Spinal cord (tissue), 10 donors: ENCODE measurements around the gene SLC35D3. TPM values are rescaled to one million over a fixed set of nuclear protein-coding genes. Genes with fewer than 3 reads are reported as not detected.
"Not testable (repeated sequence)": the region's sequence is repeated elsewhere in the genome, so short reads cannot be mapped to it uniquely, and the experiment has no call there.

Experiments used
- DNase-seq, 6 donors: peaks; one replicate each; pipeline versions ENCODE4 v3.0.0 to v3.0.0-alpha.2; 2013 to 2015; ENCODE audit warnings: low spot score in 6 of 6, low read depth in 4 of 6
- H3K27ac ChIP-seq: one replicate; pipeline ENCODE4 v1.5.1; 2013; ENCODE audit warnings: low read depth, low read length, control low read depth
- H3K27me3 ChIP-seq: one replicate; pipeline ENCODE4 v1.6.1; 2013; ENCODE audit warnings: low read length; ENCODE audit not compliant: control insufficient read depth, insufficient read depth
- H3K36me3 ChIP-seq: one replicate; pipeline ENCODE4 v1.6.1; 2013; ENCODE audit warnings: low read length; ENCODE audit not compliant: control insufficient read depth, insufficient read depth
- H3K4me1 ChIP-seq: one replicate; pipeline ENCODE4 v1.6.1; 2013; ENCODE audit warnings: low read length; ENCODE audit not compliant: control insufficient read depth, insufficient read depth
- H3K4me3 ChIP-seq: one replicate; pipeline ENCODE4 v1.5.1; 2013; ENCODE audit warnings: low read depth, low read length, control low read depth
- H3K9me3 ChIP-seq: one replicate; pipeline ENCODE4 v1.6.1; 2013; ENCODE audit warnings: low read length; ENCODE audit not compliant: control insufficient read depth, insufficient read depth
- WGBS: methylation state at CpG from one replicate; pipeline ENCODE4 v1.1.5; 2013; ENCODE audit warnings: missing lambda C conversion rate; ENCODE audit not compliant: insufficient coverage; 5-methylcytosine and 5-hydroxymethylcytosine counted together
- polyA plus RNA-seq, 2 donors: library from polyadenylated mRNA; unstranded; fragments of 120-200 nt; gene quantifications; one replicate each; pipeline ENCODE4 v1.2.1, GENCODE V29; 2013; ENCODE audit not compliant: insufficient read length in 2 of 2
- total RNA-seq, 2 donors: library from RNA; depleted of rRNA in 1 of 2; stranded (reverse); fragments of 120-200 nt in 1 of 2; fragments of >200 nt in 1 of 2; gene quantifications; one replicate each; pipeline versions ENCODE4 v1.2.3 to v1.2.4, GENCODE V29; 2013 to 2014
- donor health status: healthy.

Gene SLC35D3
- total and polyA plus RNA-seq, 4 donors, result 0.33 to 0.99 (median 0.62) TPM

- H3K27ac ChIP-seq, DNase-seq: not testable (repeated sequence)
- 0% methylated on average over 1 of the region's 6 CpGs for WGBS
These were observed 37.8 kb downstream of the SLC35D3 start for GRCh38 chr6:136959935-136960334.

GRCh38 chr6:136960781-136961180, 38.7 kb downstream of the SLC35D3 start:
- no CpG with 5 or more reads among the region's 3 CpGs for WGBS
- DNase-seq, result no peak

More at GRCh38 chr6:136959935-136960334, 37.8 kb downstream of the SLC35D3 start:
- not testable (repeated sequence) for H3K36me3 ChIP-seq, H3K4me1 ChIP-seq, H3K9me3 ChIP-seq, H3K4me3 ChIP-seq, H3K27me3 ChIP-seq

GRCh38 chr6:136961848-136962247, 39.7 kb downstream of the SLC35D3 start:
- no peak overlapping the region for H3K4me3 ChIP-seq
- no peaks in the 10 kb centered on the region for H3K9me3 ChIP-seq
- H3K36me3 ChIP-seq, result no peaks in the 10 kb centered on the region
- no peak overlapping the region for H3K27ac ChIP-seq
- H3K27me3 ChIP-seq, result no peaks in the 10 kb centered on the region
- H3K4me1 ChIP-seq, result peaks cover 5% of the 10 kb centered on the region
- WGBS, result 83% methylated on average over 3 of the region's 5 CpGs
- no peak for DNase-seq

More at GRCh38 chr6:136960781-136961180, 38.7 kb downstream of the SLC35D3 start:
- Histone ChIP-seq H3K27ac (no peak overlapping the region), H3K36me3 (no peaks in the 10 kb centered on the region), H3K4me3 (no peak overlapping the region), H3K27me3 (no peaks in the 10 kb centered on the region), H3K4me1 (peaks cover 5% of the 10 kb centered on the region), H3K9me3 (no peaks in the 10 kb centered on the region)

GRCh38 chr6:136962661-136963060, 40.6 kb downstream of the SLC35D3 start:
- H3K9me3 ChIP-seq, result no peaks in the 10 kb centered on the region
- DNase-seq, result peak in 4 of 6 donors; percentile 21 to 86 (median 51)
- H3K36me3 ChIP-seq, result no peaks in the 10 kb centered on the region
- no peaks in the 10 kb centered on the region for H3K4me1 ChIP-seq
- H3K27ac ChIP-seq, result no peak overlapping the region
- no peak overlapping the region for H3K4me3 ChIP-seq
- H3K27me3 ChIP-seq, result no peaks in the 10 kb centered on the region
- WGBS, result no CpG with 5 or more reads among the region's 4 CpGs

- Histone ChIP-seq H3K36me3 (no peaks in the 10 kb centered on the region), H3K4me1 (no peaks in the 10 kb centered on the region), H3K27ac (no peak overlapping the region), H3K4me3 (no peak overlapping the region), H3K9me3 (no peaks in the 10 kb centered on the region), H3K27me3 (no peaks in the 10 kb centered on the region)
- peak in 1 of 6 donors; percentile 9 for DNase-seq
- 33% methylated on average over 1 of the region's 2 CpGs for WGBS
These were observed 41.2 kb downstream of the SLC35D3 start for GRCh38 chr6:136963259-136963658.

- no peak overlapping the region for H3K4me3 ChIP-seq
- no peak for DNase-seq
- H3K9me3 ChIP-seq, result no peaks in the 10 kb centered on the region
- H3K27me3 ChIP-seq, result no peaks in the 10 kb centered on the region
- H3K36me3 ChIP-seq, result no peaks in the 10 kb centered on the region
- H3K27ac ChIP-seq, result no peak overlapping the region
- WGBS, result no CpG with 5 or more reads among the region's 2 CpGs
- H3K4me1 ChIP-seq, result no peaks in the 10 kb centered on the region
These were observed 42.3 kb downstream of the SLC35D3 start for GRCh38 chr6:136964398-136964797.

GRCh38 chr6:136967876-136968752, 46.0 kb downstream of the SLC35D3 start:
- Histone ChIP-seq H3K4me1 (no peaks in the 10 kb centered on the region), H3K4me3 (no peak overlapping the region), H3K27me3 (no peaks in the 10 kb centered on the region), H3K9me3 (no peaks in the 10 kb centered on the region), H3K27ac (no peak overlapping the region), H3K36me3 (no peaks in the 10 kb centered on the region)
- peak in 3 of 6 donors; percentile 32 to 83 (median 74) for DNase-seq
- 39% methylated on average over 10 of the region's 19 CpGs for WGBS

- Histone ChIP-seq H3K4me3 (no peak overlapping the region), H3K9me3 (no peaks in the 10 kb centered on the region), H3K4me1 (no peaks in the 10 kb centered on the region), H3K27ac (no peak overlapping the region), H3K36me3 (no peaks in the 10 kb centered on the region), H3K27me3 (no peaks in the 10 kb centered on the region)
- DNase-seq, result no peak
- WGBS, result 61% methylated on average over 5 of the region's 7 CpGs
These were observed 46.7 kb downstream of the SLC35D3 start for GRCh38 chr6:136968837-136969236.

GRCh38 chr6:136969433-136969832, 47.3 kb downstream of the SLC35D3 start:
- Histone ChIP-seq H3K27me3 (no peaks in the 10 kb centered on the region), H3K4me1 (no peaks in the 10 kb centered on the region), H3K27ac (no peak overlapping the region), H3K4me3 (no peak overlapping the region), H3K9me3 (no peaks in the 10 kb centered on the region), H3K36me3 (no peaks in the 10 kb centered on the region)
- DNase-seq, result no peak
- WGBS, result 93% methylated on average over 3 of the region's 5 CpGs

GRCh38 chr6:136969930-136970329, 47.8 kb downstream of the SLC35D3 start:
- H3K27me3 ChIP-seq, result no peaks in the 10 kb centered on the region
- no peaks in the 10 kb centered on the region for H3K36me3 ChIP-seq
- WGBS, result 93% methylated on average over 3 of the region's 4 CpGs
- H3K4me1 ChIP-seq, result no peaks in the 10 kb centered on the region
- H3K4me3 ChIP-seq, result no peak overlapping the region
- H3K27ac ChIP-seq, result no peak overlapping the region
- no peak for DNase-seq
- H3K9me3 ChIP-seq, result no peaks in the 10 kb centered on the region
